DMS53 (cell line): ENCODE results near the gene IRF1.
"Not testable (repeated sequence)": the region's sequence is repeated elsewhere in the genome, so short reads cannot be mapped to it uniquely, and the experiment has no call there.

Experiments used
- DNase-seq: peaks from one replicate; lab custom pipeline; 2025; lab: John Stamatoyannopoulos, UW

The IRF1 gene

GRCh38 chr5:132490484-132491367, at the start of gene IRF1:
IRF1 (minus strand) TSS chr5:132490773; CDS start chr5:132489478, 1,295 bp downstream.
- peak; percentile 98 for DNase-seq

- no peak for DNase-seq
Observed at GRCh38 chr5:132540149-132540548, 49.6 kb upstream of the IRF1 start.

- no peak for DNase-seq
Observed at GRCh38 chr5:132539716-132540115, 49.1 kb upstream of the IRF1 start.

- DNase-seq, result no peak
Observed at GRCh38 chr5:132530946-132531345, 40.4 kb upstream of the IRF1 start.

- DNase-seq, result no peak
Observed at GRCh38 chr5:132528866-132529634, 38.5 kb upstream of the IRF1 start.

GRCh38 chr5:132528021-132528420, 37.4 kb upstream of the IRF1 start:
- DNase-seq, result no peak

- peak; percentile 45 for DNase-seq
Observed at GRCh38 chr5:132526974-132527564, 36.5 kb upstream of the IRF1 start.

GRCh38 chr5:132526290-132526973, 35.9 kb upstream of the IRF1 start:
- DNase-seq, result peak; percentile 84

GRCh38 chr5:132525299-132525724, 34.7 kb upstream of the IRF1 start:
- DNase-seq, result no peak

GRCh38 chr5:132524877-132525276, 34.3 kb upstream of the IRF1 start:
- not testable (repeated sequence) for DNase-seq

GRCh38 chr5:132522067-132522466, 31.5 kb upstream of the IRF1 start:
- DNase-seq, result not testable (repeated sequence)

- peak; percentile 51 for DNase-seq
Observed at GRCh38 chr5:132513618-132514336, 23.2 kb upstream of the IRF1 start.

GRCh38 chr5:132510076-132510475, 19.5 kb upstream of the IRF1 start:
- peak; percentile 36 for DNase-seq

- peak; percentile 66 for DNase-seq
Observed at GRCh38 chr5:132506094-132506692, 15.6 kb upstream of the IRF1 start.

- no peak for DNase-seq
Observed at GRCh38 chr5:132505641-132506040, 15.1 kb upstream of the IRF1 start.

GRCh38 chr5:132504746-132505145, 14.2 kb upstream of the IRF1 start:
- DNase-seq, result peak; percentile 77

- no peak for DNase-seq
Observed at GRCh38 chr5:132503244-132503643, 12.7 kb upstream of the IRF1 start.

- peak; percentile 35 for DNase-seq
Observed at GRCh38 chr5:132501961-132502931, 11.7 kb upstream of the IRF1 start.

- DNase-seq, result no peak
Observed at GRCh38 chr5:132501629-132501956, 11.0 kb upstream of the IRF1 start.
